Retinal pigment epithelial cell (primary cell): ENCODE data around the gene CORO1C.

ENCODE experiments used
- DNase-seq: peaks from one replicate; pipeline ENCODE4 v3.0.0-alpha.2; 2010; ENCODE audit warnings: low read depth
- H3K4me3 ChIP-seq: 2 replicates; pipeline ENCODE4 v1.5.1; 2011; ENCODE audit warnings: mild to moderate bottlenecking, low read length, control low read depth, moderate library complexity
- CTCF ChIP-seq: conservative IDR thresholded peaks from 2 replicates; pipeline ENCODE4 v1.5.1; 2011; ENCODE audit warnings: low read depth, low read length, control low read depth, inconsistent platforms

The CORO1C gene

GRCh38 chr12:108679106-108679681 is 52.1 kb downstream of the CORO1C start:
- H3K4me3 ChIP-seq: no peak overlapping the region
- TF ChIP-seq CTCF: no peak
- DNase-seq: no peak

- no peak overlapping the region for H3K4me3 ChIP-seq
- DNase-seq: no peak
- no peak for TF ChIP-seq CTCF
Measured at GRCh38 chr12:108678104-108678730, 53.1 kb downstream of the CORO1C start.

- no peak for TF ChIP-seq CTCF
- H3K4me3 ChIP-seq: no peak overlapping the region
- DNase-seq: no peak
Measured at GRCh38 chr12:108677381-108677780, 53.9 kb downstream of the CORO1C start.

GRCh38 chr12:108676707-108677106 is 54.6 kb downstream of the CORO1C start:
- H3K4me3 ChIP-seq: no peak overlapping the region
- DNase-seq: no peak
- no peak for TF ChIP-seq CTCF

GRCh38 chr12:108675792-108676191 is 55.5 kb downstream of the CORO1C start:
- TF ChIP-seq CTCF: no peak

GRCh38 chr12:108672054-108672453 is 59.3 kb downstream of the CORO1C start:
- TF ChIP-seq CTCF: no peak
- no peak overlapping the region for H3K4me3 ChIP-seq
- DNase-seq: no peak

More at GRCh38 chr12:108675792-108676191, 55.5 kb downstream of the CORO1C start:
- H3K4me3 ChIP-seq: no peak overlapping the region
- DNase-seq: no peak

- TF ChIP-seq CTCF: no peak
- no peak overlapping the region for H3K4me3 ChIP-seq
- DNase-seq: no peak
Measured at GRCh38 chr12:108671110-108671509, 60.2 kb downstream of the CORO1C start.
